Stimulated activated naive CD4-positive, alpha-beta T cell (primary cell): ENCODE measurements around the gene MCAM.

ENCODE experiments used
- DNase-seq, 6 experiments: peaks; one replicate each; lab custom pipeline; 2025; lab: John Stamatoyannopoulos, UW

Gene MCAM

DNA sequence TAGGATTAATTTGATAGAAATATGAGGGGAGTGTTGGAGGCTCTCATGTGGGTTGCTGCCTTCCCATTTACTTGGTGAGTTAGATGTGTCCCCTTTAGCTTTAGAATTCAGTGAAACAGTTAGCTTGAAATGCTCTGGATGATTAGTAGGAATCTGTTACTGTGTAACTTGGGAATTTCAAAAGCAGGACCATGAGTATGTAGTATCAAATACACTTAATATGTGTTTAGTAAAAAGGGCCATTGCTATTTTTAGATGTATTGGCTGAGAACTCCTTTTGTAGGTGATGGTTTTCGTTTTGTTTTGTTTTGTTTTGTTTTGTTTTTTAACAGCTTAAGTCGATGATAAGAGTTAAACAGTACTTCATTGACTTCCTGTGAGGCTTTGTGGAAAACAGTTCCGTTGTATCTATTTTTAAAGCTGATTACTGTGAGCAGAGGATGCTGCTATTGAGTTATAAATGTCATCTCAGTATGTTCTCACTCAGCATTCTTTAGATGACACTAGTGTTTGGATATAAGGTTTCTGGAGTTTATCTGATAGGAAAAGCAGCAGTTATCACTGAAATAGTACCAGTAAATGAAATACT lies 53.5 kb downstream of the MCAM start:
- DNase-seq = peak in 3 of 6 experiments; percentile 38 to 58 (median 49)

- DNase-seq = no peak
These were observed 54.1 kb downstream of the MCAM start for GRCh38 chr11:119262668-119263351.

DNA sequence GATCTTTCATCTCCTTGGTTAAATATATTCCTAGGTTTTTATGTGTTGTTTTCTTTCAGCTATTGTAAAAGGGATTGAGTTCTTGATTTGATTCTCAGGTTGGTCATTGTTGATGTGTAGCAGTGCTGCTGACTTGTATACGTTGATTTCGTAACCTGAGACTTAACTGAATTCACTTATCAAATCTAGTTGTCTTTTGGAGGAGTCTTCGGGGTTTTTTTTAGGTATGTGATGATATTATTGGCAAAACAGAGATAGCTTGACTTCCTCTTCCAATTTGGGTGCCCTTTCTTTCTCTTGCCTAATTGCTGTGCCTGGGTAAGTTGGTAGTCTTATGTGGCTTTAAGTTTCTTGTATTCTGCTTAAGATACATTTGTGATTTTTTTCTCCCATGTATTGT lies 57.9 kb downstream of the MCAM start:
- DNase-seq = no peak
